Endodermal cell (in vitro differentiated cells): ENCODE results near the gene CRYZ. TPM values are rescaled to one million over a fixed set of nuclear protein-coding genes. Genes with fewer than 3 reads are reported as not detected.

Experiments
- DNase-seq: peaks from one replicate; pipeline ENCODE4 v3.0.0-alpha.2; 2017
- H3K27ac ChIP-seq: 2 replicates; pipeline ENCODE4 v1.5.1; 2013; ENCODE audit warnings: mild to moderate bottlenecking, low read depth, low read length, moderate library complexity
- H3K27me3 ChIP-seq: 2 replicates; pipeline ENCODE4 v1.6.1; 2013; ENCODE audit warnings: mild to moderate bottlenecking, low read length, moderate library complexity; ENCODE audit not compliant: insufficient read depth, control insufficient read depth, poor library complexity, severe bottlenecking
- H3K36me3 ChIP-seq: 2 replicates; pipeline ENCODE4 v1.7.0; 2013; ENCODE audit warnings: mild to moderate bottlenecking, low read length, moderate library complexity; ENCODE audit not compliant: control insufficient read depth, insufficient read depth
- H3K4me1 ChIP-seq: one replicate; pipeline ENCODE4 v1.7.0; 2013; ENCODE audit warnings: low read length; ENCODE audit not compliant: control insufficient read depth, insufficient read depth
- H3K4me3 ChIP-seq: 2 replicates; pipeline ENCODE4 v1.5.1; 2013; ENCODE audit warnings: mild to moderate bottlenecking, low read length, moderate library complexity
- H3K9ac ChIP-seq: 2 replicates; pipeline ENCODE4 v1.6.1; 2013; ENCODE audit warnings: mild to moderate bottlenecking, low read length, moderate library complexity; ENCODE audit not compliant: poor library complexity, severe bottlenecking; ENCODE audit errors: extremely low read depth
- H3K9me3 ChIP-seq: 2 replicates; pipeline ENCODE4 v1.6.1; 2013; ENCODE audit warnings: mild to moderate bottlenecking, low read length, moderate library complexity; ENCODE audit not compliant: control insufficient read depth
- H3K27ac Mint-ChIP-seq: 2 replicates; pipeline ENCODE4 v1.8.0; 2020; ENCODE audit warnings: mixed read lengths
- H3K27me3 Mint-ChIP-seq: 2 replicates; pipeline ENCODE4 v1.8.0; 2021; ENCODE audit warnings: mild to moderate bottlenecking, mixed read lengths; ENCODE audit not compliant: insufficient read depth
- H3K36me3 Mint-ChIP-seq: 2 replicates; pipeline ENCODE4 v1.8.0; 2020; ENCODE audit warnings: low read depth, mixed read lengths
- H3K4me1 Mint-ChIP-seq: 2 replicates; pipeline ENCODE4 v1.8.0; 2020; ENCODE audit warnings: mixed read lengths
- H3K4me3 Mint-ChIP-seq: 2 replicates; pipeline ENCODE4 v1.8.0; 2020; ENCODE audit warnings: mild to moderate bottlenecking, moderate library complexity, mixed read lengths
- H3K9me3 Mint-ChIP-seq: 2 replicates; pipeline ENCODE4 v1.8.0; 2020; ENCODE audit warnings: mild to moderate bottlenecking, mixed read lengths
- CTCF ChIP-seq: fragments of 200-600 bp; sonication (generic); conservative IDR thresholded peaks from 2 replicates; pipeline ENCODE4 v1.5.0; 2021; ENCODE audit warnings: antibody characterized with exemption, mild to moderate bottlenecking
- WGBS, 2 experiments: methylation state at CpG; one replicate each; pipeline versions ENCODE4 v1.1.5 to v1.1.7; 2013; ENCODE audit warnings: missing lambda C conversion rate in 2 of 2, mixed read lengths in 1 of 2; ENCODE audit not compliant: insufficient coverage in 1 of 2, insufficient read length in 1 of 2; 5-methylcytosine and 5-hydroxymethylcytosine counted together
- long read RNA-seq, 4 experiments: library from polyadenylated mRNA in 2 of 4; library from RNA in 1 of 4; library from capped mRNA in 1 of 4; stranded (forward) in 3 of 4; unstranded in 1 of 4; transcript quantifications; one replicate each; pipeline ENCODE4 v2.0.0, GENCODE V29; 2020 to 2021; ENCODE audit warnings: inconsistent platforms in 1 of 4
- polyA plus RNA-seq, 2 experiments: library from polyadenylated mRNA; stranded (reverse); fragments of 50-300 nt; gene quantifications; one replicate each; pipeline ENCODE4 v1.2.3, GENCODE V29; 2013
- total RNA-seq, 2 donors: library from RNA; stranded (reverse); fragmentation: NEBNext Ultra II Directional in 1 of 2; extraction: Animal tissue kit (Norgen Biotek cat#: 25700) in 1 of 2; gene quantifications; 2 replicates in 1 of 2; 3 replicates in 1 of 2; pipeline ENCODE4 v1.2.1, GENCODE V29; 2021

CRYZ gene
- total RNA-seq = 10 to 100 TPM; 17.4 to 30.6 TPM
- polyA plus RNA-seq (2013, experiment 1 of 2) = 43.6 TPM
- polyA plus RNA-seq (2013, experiment 2 of 2) = 39.6 TPM
- long read RNA-seq, experiment 1, partial matches to known transcripts = 2 of 11 reads
- long read RNA-seq, experiment 1, other reads (novel, unspliced or antisense) = 5 of 11 reads
- long read RNA-seq, experiment 2, transcript CRYZ-201 (9 exons, 1,888 nt) = major isoform, 60 of 89 reads
- long read RNA-seq, experiment 2, transcript CRYZ-203 (8 exons, 1,292 nt) = minor isoform, 15 of 89 reads
- long read RNA-seq, experiment 2, partial matches to known transcripts = 6 of 89 reads
- long read RNA-seq, experiment 2, other reads (novel, unspliced or antisense) = 5 of 89 reads
- long read RNA-seq, experiment 3, transcript CRYZ-205 (10 exons, 2,301 nt) = minor isoform, 19 of 98 reads
- long read RNA-seq, experiment 3, transcript CRYZ-201 (9 exons, 1,888 nt) = major isoform, 69 of 98 reads
- long read RNA-seq, experiment 3, partial matches to known transcripts = 2 of 98 reads
- long read RNA-seq, experiment 3, other reads (novel, unspliced or antisense) = 4 of 98 reads
- long read RNA-seq, experiment 4, transcript CRYZ-201 (9 exons, 1,888 nt) = major isoform, 57 of 79 reads
- long read RNA-seq, experiment 4, transcript CRYZ-203 (8 exons, 1,292 nt) = minor isoform, 6 of 79 reads
- long read RNA-seq, experiment 4, partial matches to known transcripts = 9 of 79 reads
- long read RNA-seq, experiment 4, other reads (novel, unspliced or antisense) = 3 of 79 reads

GRCh38 chr1:74732960-74733603 is at the start of gene CRYZ, which contains the start of gene TYW3:
TSS of gene CRYZ (minus strand) at chr1:74733050. CDS start at chr1:74724821, 8,229 bp downstream.
TSS of gene TYW3 (plus strand) at chr1:74733152. CDS start at chr1:74733245, 93 bp downstream.
- TF ChIP-seq CTCF = no peak
- Mint-ChIP-seq H3K4me1 (peaks cover 16% of the 10 kb centered on the region), H3K4me3 (peak within 1 kb of the TSS; percentile 73), H3K27ac (peak within 1 kb of the TSS; percentile 94), H3K36me3 (peaks cover 19% of the 10 kb centered on the region), H3K27me3 (peaks cover 2% of the 10 kb centered on the region), H3K9me3 (peaks cover 2% of the 10 kb centered on the region)
- H3K36me3 ChIP-seq = peaks cover 21% of the 10 kb centered on the region
- WGBS, 2 experiments = 27 to 37% methylated on average over 8 to 30 of the region's 30 CpGs
- no peaks in the 10 kb centered on the region for H3K9me3 ChIP-seq
- peak within 1 kb of the TSS; percentile 84 for H3K9ac ChIP-seq
- H3K27me3 ChIP-seq = no peaks in the 10 kb centered on the region
- peaks cover 2% of the 10 kb centered on the region for H3K4me1 ChIP-seq
- H3K4me3 ChIP-seq = peak within 1 kb of the TSS; percentile 94
- DNase-seq = no peak
- peak within 1 kb of the TSS; percentile 93 for H3K27ac ChIP-seq

- H3K9ac ChIP-seq = no peak overlapping the region
- no peaks in the 10 kb centered on the region for H3K36me3 ChIP-seq
- peaks cover 2% of the 10 kb centered on the region for H3K4me1 Mint-ChIP-seq
- no peaks in the 10 kb centered on the region for H3K9me3 Mint-ChIP-seq
- no peaks in the 10 kb centered on the region for H3K9me3 ChIP-seq
- no peak overlapping the region for H3K27ac ChIP-seq
- no peaks in the 10 kb centered on the region for H3K27me3 ChIP-seq
- no peaks in the 10 kb centered on the region for H3K4me1 ChIP-seq
- H3K27ac Mint-ChIP-seq = peak overlapping the region; percentile 13
- DNase-seq = no peak
- H3K36me3 Mint-ChIP-seq = no peaks in the 10 kb centered on the region
- H3K4me3 Mint-ChIP-seq = no peak overlapping the region
- no peaks in the 10 kb centered on the region for H3K27me3 Mint-ChIP-seq
- 37% methylated on average over 2 of the region's 2 CpGs; no CpG with 5 or more reads in 1 of the 2 experiments for WGBS, 2 experiments
- TF ChIP-seq CTCF = no peak
- no peak overlapping the region for H3K4me3 ChIP-seq
Measured at GRCh38 chr1:74780594-74780993, 47.7 kb upstream of the CRYZ start.

GRCh38 chr1:74779750-74780149 is 46.9 kb upstream of the CRYZ start:
- H3K9ac ChIP-seq = no peak overlapping the region
- H3K4me3 ChIP-seq = no peak overlapping the region
- H3K27me3 ChIP-seq = no peaks in the 10 kb centered on the region
- no peak overlapping the region for H3K27ac ChIP-seq
- peaks cover 2% of the 10 kb centered on the region for H3K4me1 Mint-ChIP-seq
- no peak for DNase-seq
- H3K27ac Mint-ChIP-seq = no peak overlapping the region
- H3K9me3 Mint-ChIP-seq = no peaks in the 10 kb centered on the region
- H3K4me1 ChIP-seq = no peaks in the 10 kb centered on the region
- no peaks in the 10 kb centered on the region for H3K9me3 ChIP-seq
- H3K36me3 ChIP-seq = no peaks in the 10 kb centered on the region
- no peaks in the 10 kb centered on the region for H3K36me3 Mint-ChIP-seq
- no peak overlapping the region for H3K4me3 Mint-ChIP-seq
- no peak for TF ChIP-seq CTCF
- no peaks in the 10 kb centered on the region for H3K27me3 Mint-ChIP-seq
